SK-N-SH (cell line): Measurements from ENCODE around the gene ETV3. TPM values are rescaled to one million over a fixed set of nuclear protein-coding genes. Genes with fewer than 3 reads are reported as not detected.
"Not testable (repeated sequence)": the region's sequence is repeated elsewhere in the genome, so short reads cannot be mapped to it uniquely, and the experiment has no call there.

Experiments used
- CTCF ChIA-PET: fragments of 300-600, 350-600 bp; formaldehyde crosslinking; extraction: SDS; loops from one replicate; lab custom pipeline; 2021; lab: Yijun Ruan, JAX
- POLR2A ChIA-PET: fragments of 350-600 bp; sonication (Branson Sonifier 250); formaldehyde crosslinking; extraction: SDS; loops from one replicate; lab custom pipeline; 2020; ENCODE audit warnings: antibody characterized with exemption, inconsistent platforms; lab: Yijun Ruan, JAX
- DNase-seq: peaks from one replicate; pipeline ENCODE4 v3.0.0; 2012
- H2AFZ ChIP-seq: fragments of 200-600 bp; sonication (generic); 2 replicates; pipeline ENCODE4 v1.8.1; 2016; ENCODE audit warnings: antibody characterized with exemption, mild to moderate bottlenecking, low read depth
- H3F3A ChIP-seq: fragments of 200-600 bp; sonication (generic); replicated peaks from 2 replicates; pipeline ENCODE3; 2016; ENCODE audit warnings: antibody characterized with exemption, mild to moderate bottlenecking; ENCODE audit not compliant: insufficient read depth
- H3K27ac ChIP-seq, 2 experiments: fragments of 200-500 bp in 1 of 2; fragments of 200-600 bp in 1 of 2; sonication (Bioruptor generic) in 1 of 2; sonication (generic), shearing (Covaris generic) in 1 of 2; 2 replicates each; pipeline versions ENCODE4 v1.5.1 to v1.6.1; 2014 to 2016; ENCODE audit warnings: low read depth in 2 of 2, inconsistent platforms in 1 of 2, low read length in 1 of 2, mild to moderate bottlenecking in 1 of 2, mixed read lengths in 1 of 2
- H3K27me3 ChIP-seq: fragments of 200-600 bp; sonication (generic), shearing (Covaris generic); 2 replicates; pipeline ENCODE4 v1.6.1; 2016; ENCODE audit warnings: mixed run types; ENCODE audit not compliant: insufficient read depth
- H3K36me3 ChIP-seq, 2 experiments: fragments of 200-500 bp in 1 of 2; fragments of 200-600 bp in 1 of 2; sonication (Bioruptor generic) in 1 of 2; sonication (generic) in 1 of 2; replicated peaks in 1 of 2; 2 replicates each; pipeline versions ENCODE3 to v1.5.1; 2014 to 2016; ENCODE audit warnings: low read length in 1 of 2, mild to moderate bottlenecking in 1 of 2; ENCODE audit not compliant: insufficient read depth in 2 of 2, control insufficient read depth in 1 of 2
- H3K4me1 ChIP-seq, 2 experiments: fragments of 200-500 bp in 1 of 2; fragments of 200-600 bp in 1 of 2; sonication (Bioruptor generic) in 1 of 2; sonication (generic), shearing (Covaris generic) in 1 of 2; 2 replicates each; pipeline versions ENCODE4 v1.5.1 to v1.6.1; 2014 to 2016; ENCODE audit warnings: low read depth in 1 of 2, low read length in 1 of 2, mixed run types in 1 of 2; ENCODE audit not compliant: insufficient read depth in 2 of 2, control insufficient read depth in 1 of 2
- H3K4me2 ChIP-seq: fragments of 200-600 bp; sonication (generic), shearing (Covaris generic); 2 replicates; pipeline ENCODE4 v1.6.1; 2017; ENCODE audit warnings: mixed run types
- H3K4me3 ChIP-seq, 2 experiments: fragments of 200-500 bp in 1 of 2; fragments of 200-600 bp in 1 of 2; sonication (Bioruptor generic) in 1 of 2; sonication (generic), shearing (Covaris generic) in 1 of 2; 2 replicates each; pipeline versions ENCODE4 v1.5.1 to v1.8.1; 2014 to 2016; ENCODE audit warnings: low read depth in 2 of 2, inconsistent platforms in 1 of 2, low read length in 1 of 2, mild to moderate bottlenecking in 1 of 2, mixed read lengths in 1 of 2, moderate library complexity in 1 of 2
- H3K79me2 ChIP-seq: fragments of 200-600 bp; sonication (generic); 2 replicates; pipeline ENCODE4 v1.8.1; 2017; ENCODE audit warnings: mild to moderate bottlenecking; ENCODE audit not compliant: insufficient read depth
- H3K9ac ChIP-seq: fragments of 200-600 bp; sonication (generic); 2 replicates; pipeline ENCODE4 v1.6.1; 2017; ENCODE audit warnings: mixed run types
- H3K9me2 ChIP-seq: fragments of 200-600 bp; sonication (generic); 2 replicates; pipeline ENCODE4 v1.6.1; 2017; ENCODE audit warnings: mixed run types
- H3K9me3 ChIP-seq: fragments of 200-600 bp; sonication (generic); 2 replicates; pipeline ENCODE4 v1.6.1; 2017; ENCODE audit warnings: mixed run types, mild to moderate bottlenecking, moderate library complexity
- H4K20me1 ChIP-seq: fragments of 200-600 bp; sonication (generic); 2 replicates; pipeline ENCODE4 v1.6.1; 2017; ENCODE audit warnings: mild to moderate bottlenecking, mixed run types; ENCODE audit not compliant: insufficient read depth
- ELF1 ChIP-seq: IDR thresholded peaks from 2 replicates; pipeline ENCODE4 v1.4.0; 2012
- EZH2phosphoT487 ChIP-seq: fragments of 200-600 bp; sonication (generic); IDR thresholded peaks from 2 replicates; pipeline ENCODE4 v1.6.1; 2017; ENCODE audit warnings: low read depth, mixed run types, mild to moderate bottlenecking, antibody characterized with exemption, moderate library complexity, borderline replicate concordance
- FOSL2 ChIP-seq: IDR thresholded peaks from 2 replicates; pipeline ENCODE4 v1.4.0; 2012; ENCODE audit warnings: low read depth, mild to moderate bottlenecking, moderate library complexity, borderline replicate concordance
- JUND ChIP-seq: IDR thresholded peaks from 2 replicates; pipeline ENCODE4 v1.4.0; 2012
- MXI1 ChIP-seq: IDR thresholded peaks from 2 replicates; pipeline ENCODE4 v1.6.1; 2012; ENCODE audit warnings: mild to moderate bottlenecking, low read depth, low read length, improper control_type of control experiment
- POLR2AphosphoS5 ChIP-seq: IDR thresholded peaks from 2 replicates; pipeline ENCODE4 v1.6.1; 2012; ENCODE audit warnings: low read depth, low read length
- RCOR1 ChIP-seq: fragments of 150-350 bp; IDR thresholded peaks from 2 replicates; pipeline ENCODE4 v1.6.1; 2017; ENCODE audit warnings: antibody characterized with exemption, low read length
- RFX5 ChIP-seq: IDR thresholded peaks from 2 replicates; pipeline ENCODE4 v1.6.1; 2012; ENCODE audit warnings: mild to moderate bottlenecking, improper control_type of control experiment, low read length
- TCF12 ChIP-seq: IDR thresholded peaks from 2 replicates; pipeline ENCODE4 v1.4.0; 2012
- TEAD4 ChIP-seq: IDR thresholded peaks from 2 replicates; pipeline ENCODE4 v1.4.0; 2012; ENCODE audit warnings: mild to moderate bottlenecking, borderline replicate concordance; ENCODE audit not compliant: insufficient read depth
- YY1 ChIP-seq: IDR thresholded peaks from 2 replicates; pipeline ENCODE4 v1.4.0; 2012; ENCODE audit warnings: low read depth, mild to moderate bottlenecking
- WGBS: methylation state at CpG from one replicate; pipeline ENCODE4 v1.1.6; 2017; ENCODE audit warnings: low lambda C conversion rate; 5-methylcytosine and 5-hydroxymethylcytosine counted together
- polyA plus RNA-seq, 3 experiments: library from polyadenylated mRNA; depleted of rRNA; stranded (reverse); fragments of >200 nt; gene quantifications; 2 replicates each; pipeline ENCODE4 v1.2.3, GENCODE V29; 2012
- TF ChIP-seq, protein P1 (sequence below): fragments of 150-350 bp; IDR thresholded peaks from 2 replicates; pipeline ENCODE4 v1.6.1; 2017; ENCODE audit warnings: antibody characterized with exemption, low read length, low read depth, borderline replicate concordance

Gene ETV3
- polyA plus RNA-seq, 1 of the 3 experiments (the other 2 are of a cell fraction), result 5.4 TPM

DNA sequence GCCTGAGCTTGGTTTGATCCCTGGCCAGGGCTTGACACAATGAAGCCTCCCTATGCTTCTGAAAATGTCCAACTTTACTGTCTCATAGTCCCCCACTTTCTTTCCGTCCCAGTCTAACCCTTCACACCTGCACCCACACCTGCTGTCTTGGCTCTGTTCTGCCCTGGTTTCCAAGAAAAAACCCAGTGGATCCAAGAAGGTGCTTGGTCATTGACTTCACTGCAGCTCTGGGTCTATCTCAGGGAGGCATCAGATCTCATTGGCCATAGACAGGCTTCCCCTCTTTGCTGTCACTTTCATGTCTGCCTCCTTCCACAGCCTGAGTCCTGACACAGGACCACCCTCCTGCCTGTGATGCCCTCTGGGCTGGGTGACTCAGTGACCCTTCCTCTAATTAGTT is 37.8 kb upstream of the ETV3 start:
- no peaks in the 10 kb centered on the region for H3K9me3 ChIP-seq
- no peak overlapping the region for H3K4me2 ChIP-seq
- H3K4me3 ChIP-seq, result no peak overlapping the region
- no peaks in the 10 kb centered on the region for H3K79me2 ChIP-seq
- no peaks in the 10 kb centered on the region for H3K36me3 ChIP-seq
- TF ChIP-seq RFX5 (no peak), ELF1 (no peak), POLR2AphosphoS5 (no peak), YY1 (no peak), FOSL2 (no peak), RCOR1 (no peak), EZH2phosphoT487 (no peak), JUND (no peak), TEAD4 (no peak)
- no peaks in the 10 kb centered on the region for H4K20me1 ChIP-seq
- H3K4me1 ChIP-seq, result no peaks in the 10 kb centered on the region
- ChIA-PET CTCF (interaction anchor here (0.6 to 4.4 kb wide), 4 partner anchors 21 to 409 kb away, joined by 3 to 26 read pairs (median 4); partner anchors contain the start of gene PRCC), POLR2A (no interaction called here)
- no peak for DNase-seq
- no peak overlapping the region for H3K9ac ChIP-seq
- H3K27ac ChIP-seq, result no peak overlapping the region
- no peak overlapping the region for H2AFZ ChIP-seq
- H3F3A ChIP-seq, result no peaks in the 10 kb centered on the region
- H3K9me2 ChIP-seq, result no peaks in the 10 kb centered on the region
- WGBS, result 88% methylated on average over 1 of the region's 1 CpG
- peaks cover 47% of the 10 kb centered on the region; the same call in 1 of the 2 replicates for H3K27me3 ChIP-seq

DNA sequence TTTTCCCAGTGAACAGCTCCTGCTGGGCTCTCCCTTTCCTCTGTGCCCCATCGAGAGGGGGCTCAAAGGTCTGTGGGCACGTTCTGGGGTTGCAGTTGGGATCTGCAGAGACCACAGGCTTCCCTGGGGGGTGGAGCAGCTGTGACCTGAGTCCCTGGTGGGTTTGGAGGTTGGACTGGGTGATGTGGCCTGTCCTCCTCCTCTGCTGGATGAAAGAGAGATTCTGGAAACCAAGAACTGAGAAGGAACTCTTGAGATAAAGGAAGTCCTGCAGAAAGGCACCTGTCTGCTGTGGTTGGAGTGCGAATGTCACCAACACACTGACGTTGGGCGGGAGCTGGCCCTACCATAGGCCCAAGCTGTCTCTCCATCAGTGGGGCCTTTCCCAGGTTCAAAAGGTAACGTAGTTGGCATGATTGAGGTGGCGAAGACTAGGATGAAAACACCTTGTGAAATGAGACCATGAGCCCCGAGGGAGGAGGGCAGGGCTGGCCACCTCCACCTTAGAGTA is 35.8 kb upstream of the ETV3 start:
- peaks cover 46% of the 10 kb centered on the region; the same call in 1 of the 2 replicates for H3K27me3 ChIP-seq
- no peaks in the 10 kb centered on the region for H3K9me2 ChIP-seq
- H4K20me1 ChIP-seq, result no peaks in the 10 kb centered on the region
- no peak overlapping the region for H2AFZ ChIP-seq
- no peaks in the 10 kb centered on the region for H3F3A ChIP-seq
- ChIA-PET POLR2A (no interaction called here), CTCF (interaction anchor here (0.8 to 4.4 kb wide), 6 partner anchors 13 to 246 kb away, joined by 3 to 26 read pairs (median 4); no protein-coding TSS in a partner anchor)
- no peak overlapping the region for H3K9ac ChIP-seq
- H3K4me1 ChIP-seq, result no peaks in the 10 kb centered on the region
- H3K27ac ChIP-seq, result no peak overlapping the region
- no peak overlapping the region for H3K4me3 ChIP-seq
- H3K79me2 ChIP-seq, result no peaks in the 10 kb centered on the region
- no peak for DNase-seq
- TF ChIP-seq TEAD4 (no peak), EZH2phosphoT487 (no peak), TCF12 (no peak), MXI1 (no peak)
- TF ChIP-seq, protein P1, sequence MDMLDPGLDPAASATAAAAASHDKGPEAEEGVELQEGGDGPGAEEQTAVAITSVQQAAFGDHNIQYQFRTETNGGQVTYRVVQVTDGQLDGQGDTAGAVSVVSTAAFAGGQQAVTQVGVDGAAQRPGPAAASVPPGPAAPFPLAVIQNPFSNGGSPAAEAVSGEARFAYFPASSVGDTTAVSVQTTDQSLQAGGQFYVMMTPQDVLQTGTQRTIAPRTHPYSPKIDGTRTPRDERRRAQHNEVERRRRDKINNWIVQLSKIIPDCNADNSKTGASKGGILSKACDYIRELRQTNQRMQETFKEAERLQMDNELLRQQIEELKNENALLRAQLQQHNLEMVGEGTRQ, result no peak
- no peaks in the 10 kb centered on the region for H3K36me3 ChIP-seq
- no peak overlapping the region for H3K4me2 ChIP-seq
- WGBS, result 44% methylated on average over 7 of the region's 8 CpGs
- H3K9me3 ChIP-seq, result no peaks in the 10 kb centered on the region

DNA sequence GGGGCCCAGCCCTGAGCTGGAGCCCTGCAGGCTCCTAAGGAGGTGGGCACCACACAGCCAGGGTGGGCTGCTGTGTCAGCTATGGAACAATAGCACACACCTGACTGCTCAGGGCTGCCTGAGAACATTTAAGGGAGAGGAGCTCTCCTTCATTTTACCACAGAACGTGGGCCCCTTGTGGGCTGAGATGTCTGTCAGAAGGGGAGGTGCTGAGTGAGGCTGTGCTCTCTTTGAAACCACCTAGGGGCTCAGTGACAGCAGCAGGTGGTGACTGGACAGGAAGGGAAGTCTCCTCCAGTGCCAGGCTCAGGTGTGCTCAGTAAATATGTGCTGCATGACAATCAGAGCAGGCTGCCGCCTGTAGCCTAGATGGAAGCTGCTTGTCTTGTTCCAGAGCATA is 35.0 kb upstream of the ETV3 start:
- H3K4me3 ChIP-seq, DNase-seq, H2AFZ ChIP-seq, H3K4me1 ChIP-seq, H4K20me1 ChIP-seq, H3K9ac ChIP-seq, H3K79me2 ChIP-seq, H3K9me3 ChIP-seq, H3K36me3 ChIP-seq, POLR2A ChIA-PET, H3F3A ChIP-seq, H3K4me2 ChIP-seq, H3K27ac ChIP-seq, H3K9me2 ChIP-seq: not testable (repeated sequence)
- WGBS, result 0% methylated on average over 2 of the region's 2 CpGs
- H3K27me3 ChIP-seq, result peaks cover 47% of the 10 kb centered on the region; the same call in 1 of the 2 replicates
- CTCF ChIA-PET, result interaction anchor here (0.8 to 4.4 kb wide), 4 partner anchors 12 to 245 kb away, joined by 3 to 26 read pairs (median 8); no protein-coding TSS in a partner anchor

DNA sequence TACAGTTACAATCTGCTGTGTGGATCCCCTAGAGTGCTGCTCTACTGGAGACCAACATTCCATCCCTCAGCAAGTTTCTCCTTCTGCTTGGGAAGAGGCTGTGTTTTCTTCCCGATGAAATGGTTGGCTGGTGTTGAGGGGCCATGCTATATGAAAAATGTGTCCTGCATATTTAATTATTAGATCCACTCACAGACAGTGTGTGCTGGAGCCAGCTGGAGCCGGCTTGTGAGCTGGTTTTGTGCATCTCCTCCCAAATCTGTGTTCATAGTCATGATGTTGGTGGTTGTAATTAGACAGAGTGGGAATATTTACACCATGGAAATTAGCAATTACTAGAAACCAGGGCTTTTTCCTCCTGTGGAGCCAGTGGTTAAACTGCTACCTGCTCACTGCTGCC is 34.4 kb upstream of the ETV3 start:
- H3F3A ChIP-seq, H3K36me3 ChIP-seq, H3K9ac ChIP-seq, DNase-seq, H3K4me1 ChIP-seq, H3K79me2 ChIP-seq, H3K4me3 ChIP-seq, POLR2A ChIA-PET, H3K27ac ChIP-seq, H4K20me1 ChIP-seq, H3K9me3 ChIP-seq, H3K4me2 ChIP-seq, H2AFZ ChIP-seq, H3K9me2 ChIP-seq: not testable (repeated sequence)
- 4% methylated on average over 2 of the region's 2 CpGs for whole genome bisulfite sequencing
- H3K27me3 ChIP-seq, result peaks cover 41% of the 10 kb centered on the region; the same call in 1 of the 2 replicates
- CTCF ChIA-PET, result interaction anchor here (3.1 to 4.4 kb wide), 2 partner anchors 17 to 82 kb away, joined by 12 to 26 read pairs; no protein-coding TSS in a partner anchor
